HepG2 (cell line): ENCODE measurements around the gene UNC5CL. TPM values are rescaled to one million over a fixed set of nuclear protein-coding genes. Genes with fewer than 3 reads are reported as not detected.
A peak's percentile ranks its signal among the peaks of the same experiment; 100 is the strongest.

Experiments
- ARNTL ChIP-seq: sonication (generic); formaldehyde crosslinking; IDR thresholded peaks from 2 replicates; pipeline ENCODE4 v1.4.0; 2020; ENCODE audit warnings: mild to moderate bottlenecking, missing genetic modification reagents
- CHCHD3 ChIP-seq: sonication (generic); formaldehyde crosslinking; IDR thresholded peaks from 2 replicates; pipeline ENCODE4 v1.8.0; 2022; ENCODE audit warnings: mild to moderate bottlenecking, missing genetic modification reagents, moderate library complexity
- ELF3 ChIP-seq: IDR thresholded peaks from 2 replicates; pipeline ENCODE4 v1.6.1; 2016; ENCODE audit warnings: missing genetic modification reagents, missing compliant biosample characterization
- ERF ChIP-seq: IDR thresholded peaks from 2 replicates; pipeline ENCODE4 v1.6.1; 2018; ENCODE audit warnings: missing biosample characterization, missing genetic modification reagents
- ETV5 ChIP-seq: IDR thresholded peaks from 2 replicates; pipeline ENCODE4 v1.6.1; 2018; ENCODE audit warnings: missing biosample characterization, missing genetic modification reagents, inconsistent platforms, borderline replicate concordance
- GATAD1 ChIP-seq: IDR thresholded peaks from 2 replicates; pipeline ENCODE4 v1.6.1; 2016; ENCODE audit warnings: missing genetic modification reagents, missing compliant biosample characterization
- HMG20A ChIP-seq: IDR thresholded peaks from 2 replicates; pipeline ENCODE4 v1.6.1; 2016; ENCODE audit warnings: borderline replicate concordance
- KLF16 ChIP-seq, 2 experiments: sonication (generic) in 1 of 2; formaldehyde crosslinking in 1 of 2; IDR thresholded peaks; 2 replicates each; pipeline versions ENCODE4 v1.6.1 to v1.8.0; 2016 to 2023; ENCODE audit warnings: missing genetic modification reagents in 2 of 2, missing compliant biosample characterization in 1 of 2
- LCORL ChIP-seq, 2 experiments: fragments of 450-650 bp in 1 of 2; sonication (generic) in 1 of 2; formaldehyde crosslinking in 1 of 2; IDR thresholded peaks; 2 replicates each; pipeline versions ENCODE4 v1.5.0 to v1.6.1; 2017 to 2020; ENCODE audit warnings: antibody characterized with exemption in 1 of 2, missing genetic modification reagents in 1 of 2
- MYNN ChIP-seq: sonication (generic); formaldehyde crosslinking; IDR thresholded peaks from 2 replicates; pipeline ENCODE4 v1.4.0; 2020; ENCODE audit warnings: mild to moderate bottlenecking, low read depth, missing genetic modification reagents
- NR2F6 ChIP-seq, 2 experiments: IDR thresholded peaks; 2 replicates each; pipeline ENCODE4 v1.6.1; 2016; ENCODE audit warnings: antibody characterized with exemption in 1 of 2, mild to moderate bottlenecking in 1 of 2
- POGZ ChIP-seq: sonication (generic); formaldehyde crosslinking; IDR thresholded peaks from 2 replicates; pipeline ENCODE4 v1.4.0; 2020; ENCODE audit warnings: mild to moderate bottlenecking, missing genetic modification reagents
- SALL2 ChIP-seq: sonication (generic); formaldehyde crosslinking; IDR thresholded peaks from 2 replicates; pipeline ENCODE4 v1.8.1; 2023; ENCODE audit warnings: mild to moderate bottlenecking, missing genetic modification reagents, inconsistent platforms
- SRY ChIP-seq: sonication (generic); formaldehyde crosslinking; IDR thresholded peaks from 2 replicates; pipeline ENCODE4 v1.8.0; 2022; ENCODE audit warnings: mild to moderate bottlenecking, missing genetic modification reagents
- TAF1 ChIP-seq: sonication (generic); formaldehyde crosslinking; IDR thresholded peaks from 2 replicates; pipeline ENCODE4 v1.4.0; 2020; ENCODE audit warnings: missing genetic modification reagents
- ZBTB43 ChIP-seq: sonication (generic); formaldehyde crosslinking; conservative IDR thresholded peaks from 2 replicates; pipeline ENCODE4 v1.4.0; 2020; ENCODE audit warnings: missing genetic modification reagents
- ZNF543 ChIP-seq: sonication (generic); formaldehyde crosslinking; IDR thresholded peaks from 2 replicates; pipeline ENCODE4 v1.4.0; 2020; ENCODE audit warnings: mild to moderate bottlenecking, missing genetic modification reagents
- polyA plus RNA-seq, 8 experiments: library from polyadenylated mRNA; depleted of rRNA in 3 of 8; stranded (reverse) in 7 of 8; unstranded in 1 of 8; fragments of >200 nt; fragmentation: Illumina TruSeq in 4 of 8; extraction: Trizol in 4 of 8; gene quantifications; 2 replicates each; pipeline versions ENCODE4 v1.2.1 to v1.2.3, GENCODE V29; 2011 to 2016; ENCODE audit warnings: low read depth in 4 of 8, missing spikeins in 1 of 8, mixed read lengths in 1 of 8; ENCODE audit not compliant: insufficient read depth in 1 of 8
- total RNA-seq, 5 experiments: library from RNA; depleted of rRNA; stranded (reverse); fragments of >200 nt; fragmentation: Illumina TruSeq; extraction: Trizol; gene quantifications; 2 replicates each; pipeline ENCODE4 v1.2.3, GENCODE V29; 2016; ENCODE audit warnings: low read depth in 1 of 5
- TF ChIP-seq, protein P1 (sequence below): sonication (generic); formaldehyde crosslinking; IDR thresholded peaks from 2 replicates; pipeline ENCODE4 v1.5.0; 2020; ENCODE audit warnings: missing genetic modification reagents, mild to moderate bottlenecking, borderline replicate concordance
- TF ChIP-seq, protein P2 (sequence below): sonication (generic); formaldehyde crosslinking; IDR thresholded peaks from 2 replicates; pipeline ENCODE4 v1.8.0; 2022; ENCODE audit warnings: missing genetic modification reagents, mild to moderate bottlenecking, inconsistent platforms, borderline replicate concordance
- TF ChIP-seq, protein P3 (sequence below): IDR thresholded peaks from 2 replicates; pipeline ENCODE4 v1.6.1; 2018; ENCODE audit warnings: missing genetic modification reagents
- TF ChIP-seq, protein P4 (sequence below): IDR thresholded peaks from 2 replicates; pipeline ENCODE4 v1.6.1; 2012; ENCODE audit warnings: low read depth, low read length, improper control_type of control experiment

UNC5CL gene
- total and polyA plus RNA-seq, 2 of the 13 experiments (the other 11 are each of a cell fraction or from before 2014, with no cell fraction given) = 2.4 to 2.5 TPM

DNA sequence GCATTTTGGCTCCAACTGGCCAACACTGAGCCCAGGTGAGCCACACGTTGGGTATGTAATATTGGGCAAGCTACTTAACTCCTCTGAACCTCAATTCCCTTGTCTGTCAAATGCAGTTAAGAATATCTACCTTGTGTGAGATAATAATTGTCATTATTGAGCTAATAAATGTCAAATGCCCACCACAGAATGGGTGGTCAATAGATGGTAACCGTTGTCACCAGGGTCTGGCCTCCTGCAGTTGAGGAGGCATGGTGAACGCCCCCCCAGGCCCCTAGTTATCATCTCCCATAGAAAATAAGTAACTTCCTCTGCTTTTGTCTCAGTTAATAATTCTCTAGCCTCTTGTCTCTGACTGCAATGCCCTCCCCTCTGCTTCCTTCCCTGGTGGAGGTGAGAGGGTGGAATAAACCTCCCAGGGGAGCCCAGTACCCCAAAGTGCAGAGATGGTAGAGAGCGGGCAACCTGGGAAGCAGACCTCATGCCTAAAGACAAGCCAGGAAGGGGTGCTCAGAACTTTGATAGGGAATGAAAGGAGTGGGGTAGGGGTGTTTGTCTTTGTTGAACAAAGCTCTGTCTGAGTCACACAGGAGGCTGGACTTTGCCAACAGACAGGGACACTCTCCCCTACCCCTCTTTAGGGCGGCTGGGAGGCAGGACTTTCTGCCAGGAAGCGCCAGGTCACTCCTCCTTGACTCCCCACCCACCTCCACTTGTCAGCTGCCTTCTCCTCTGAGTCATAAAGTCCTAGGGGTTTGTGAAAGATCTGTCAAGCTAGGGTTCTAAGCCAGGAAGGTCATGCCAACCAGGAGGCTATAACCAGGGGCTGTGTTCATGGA is 1.3 kb upstream of the UNC5CL start (continued):
- TF ChIP-seq, protein P1, sequence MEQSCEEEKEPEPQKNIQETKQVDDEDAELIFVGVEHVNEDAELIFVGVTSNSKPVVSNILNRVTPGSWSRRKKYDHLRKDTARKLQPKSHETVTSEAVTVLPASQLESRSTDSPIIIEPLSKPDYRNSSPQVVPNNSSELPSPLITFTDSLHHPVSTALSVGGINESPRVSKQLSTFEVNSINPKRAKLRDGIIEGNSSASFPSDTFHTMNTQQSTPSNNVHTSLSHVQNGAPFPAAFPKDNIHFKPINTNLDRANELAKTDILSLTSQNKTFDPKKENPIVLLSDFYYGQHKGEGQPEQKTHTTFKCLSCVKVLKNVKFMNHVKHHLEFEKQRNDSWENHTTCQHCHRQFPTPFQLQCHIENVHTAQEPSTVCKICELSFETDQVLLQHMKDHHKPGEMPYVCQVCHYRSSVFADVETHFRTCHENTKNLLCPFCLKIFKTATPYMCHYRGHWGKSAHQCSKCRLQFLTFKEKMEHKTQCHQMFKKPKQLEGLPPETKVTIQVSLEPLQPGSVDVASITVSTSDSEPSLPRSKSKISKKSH (CRISPR knock-in tag) = 0 out of 2 replicates have a peak, but pooled peaks have one; percentile 40
- TF ChIP-seq GATAD1 (CRISPR knock-in tag) (0 out of 2 replicates have a peak, but pooled peaks have one; percentile 43), CHCHD3 (no peak), ERF (peak; percentile 89), SALL2 (0 out of 2 replicates have a peak, but pooled peaks have one; percentile 50), ETV5 (CRISPR knock-in tag) (peak; percentile 74; the same call in 1 of the 2 replicates), TAF1 (no peak; the same call in 1 of the 2 replicates), ZNF543 (no peak; the same call in 1 of the 2 replicates), LCORL (IDR thresholded peaks at IDR 0.05) (no peak), LCORL (CRISPR knock-in tag; IDR thresholded peaks at IDR 0.05) (peak; percentile 82), ELF3 (peak; percentile 71), SRY (CRISPR knock-in tag) (no peak), MYNN (CRISPR knock-in tag) (no peak), POGZ (CRISPR knock-in tag) (peak; percentile 51), KLF16 (CRISPR knock-in tag; IDR thresholded peaks at IDR 0.05) (peak in 1 of 2 experiments; percentile 83; a peak in 2 of 4 replicates), ARNTL (peak; percentile 54; the same call in 1 of the 2 replicates), ZBTB43 (peak; percentile 70; the same call in 1 of the 2 replicates), HMG20A (peak; percentile 56; the same call in 1 of the 2 replicates), NR2F6 (IDR thresholded peaks at IDR 0.05) (peak; percentile 74), NR2F6 (CRISPR knock-in tag; IDR thresholded peaks at IDR 0.05) (peak; percentile 78; the same call in 1 of the 2 replicates)
- TF ChIP-seq, protein P2, sequence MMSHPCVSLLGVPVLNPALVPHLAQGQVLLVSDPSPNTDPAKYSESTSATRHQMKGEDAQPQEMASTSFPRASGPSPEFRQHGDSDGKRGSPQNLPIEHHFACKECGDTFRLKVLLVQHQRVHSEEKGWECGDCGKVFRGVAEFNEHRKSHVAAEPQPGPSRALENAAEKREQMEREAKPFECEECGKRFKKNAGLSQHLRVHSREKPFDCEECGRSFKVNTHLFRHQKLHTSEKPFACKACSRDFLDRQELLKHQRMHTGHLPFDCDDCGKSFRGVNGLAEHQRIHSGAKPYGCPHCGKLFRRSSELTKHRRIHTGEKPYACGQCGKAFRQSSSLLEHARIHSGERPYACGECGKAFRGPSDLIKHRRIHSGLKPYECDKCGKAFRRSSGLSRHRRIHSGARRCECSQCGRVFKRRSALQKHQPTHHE (CRISPR knock-in tag) = no peak; the same call in 1 of the 2 replicates
- TF ChIP-seq, protein P3, sequence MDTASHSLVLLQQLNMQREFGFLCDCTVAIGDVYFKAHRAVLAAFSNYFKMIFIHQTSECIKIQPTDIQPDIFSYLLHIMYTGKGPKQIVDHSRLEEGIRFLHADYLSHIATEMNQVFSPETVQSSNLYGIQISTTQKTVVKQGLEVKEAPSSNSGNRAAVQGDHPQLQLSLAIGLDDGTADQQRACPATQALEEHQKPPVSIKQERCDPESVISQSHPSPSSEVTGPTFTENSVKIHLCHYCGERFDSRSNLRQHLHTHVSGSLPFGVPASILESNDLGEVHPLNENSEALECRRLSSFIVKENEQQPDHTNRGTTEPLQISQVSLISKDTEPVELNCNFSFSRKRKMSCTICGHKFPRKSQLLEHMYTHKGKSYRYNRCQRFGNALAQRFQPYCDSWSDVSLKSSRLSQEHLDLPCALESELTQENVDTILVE = 0 out of 2 replicates have a peak, but pooled peaks have one; percentile 15
- TF ChIP-seq, protein P4, sequence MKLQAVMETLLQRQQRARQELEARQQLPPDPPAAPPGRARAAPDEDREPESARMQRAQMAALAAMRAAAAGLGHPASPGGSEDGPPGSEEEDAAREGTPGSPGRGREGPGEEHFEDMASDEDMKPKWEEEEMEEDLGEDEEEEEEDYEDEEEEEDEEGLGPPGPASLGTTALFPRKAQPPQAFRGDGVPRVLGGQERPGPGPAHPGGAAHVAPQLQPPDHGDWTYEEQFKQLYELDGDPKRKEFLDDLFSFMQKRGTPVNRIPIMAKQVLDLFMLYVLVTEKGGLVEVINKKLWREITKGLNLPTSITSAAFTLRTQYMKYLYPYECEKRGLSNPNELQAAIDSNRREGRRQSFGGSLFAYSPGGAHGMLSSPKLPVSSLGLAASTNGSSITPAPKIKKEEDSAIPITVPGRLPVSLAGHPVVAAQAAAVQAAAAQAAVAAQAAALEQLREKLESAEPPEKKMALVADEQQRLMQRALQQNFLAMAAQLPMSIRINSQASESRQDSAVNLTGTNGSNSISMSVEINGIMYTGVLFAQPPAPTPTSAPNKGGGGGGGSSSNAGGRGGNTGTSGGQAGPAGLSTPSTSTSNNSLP = peak; percentile 43; the same call in 1 of the 2 replicates
